Measurements from ENCODE around the gene RBM28.

- TF ChIP-seq CTCF (IDR thresholded peaks at IDR 0.05; ENCODE audit: poor library complexity, severe bottlenecking) (no peak), EZH2 (IDR thresholded peaks at IDR 0.05; ENCODE audit: borderline replicate concordance, insufficient read depth, low read length, poor library complexity, severe bottlenecking) (no peak), EP300 (conservative IDR thresholded peaks at IDR 0.05; ENCODE audit: poor library complexity, severe bottlenecking) (no peak), POLR2AphosphoS5 (IDR thresholded peaks at IDR 0.05) (no peak), RAD21 (conservative IDR thresholded peaks at IDR 0.05) (no peak), SMC3 (conservative IDR thresholded peaks at IDR 0.05; ENCODE audit: poor library complexity) (no peak), TAF1 (IDR thresholded peaks at IDR 0.05; ENCODE audit: low read depth) (no peak), MXI1 (conservative IDR thresholded peaks at IDR 0.05; ENCODE audit: poor library complexity, severe bottlenecking) (no peak)
- TF ChIP-seq, protein P1, sequence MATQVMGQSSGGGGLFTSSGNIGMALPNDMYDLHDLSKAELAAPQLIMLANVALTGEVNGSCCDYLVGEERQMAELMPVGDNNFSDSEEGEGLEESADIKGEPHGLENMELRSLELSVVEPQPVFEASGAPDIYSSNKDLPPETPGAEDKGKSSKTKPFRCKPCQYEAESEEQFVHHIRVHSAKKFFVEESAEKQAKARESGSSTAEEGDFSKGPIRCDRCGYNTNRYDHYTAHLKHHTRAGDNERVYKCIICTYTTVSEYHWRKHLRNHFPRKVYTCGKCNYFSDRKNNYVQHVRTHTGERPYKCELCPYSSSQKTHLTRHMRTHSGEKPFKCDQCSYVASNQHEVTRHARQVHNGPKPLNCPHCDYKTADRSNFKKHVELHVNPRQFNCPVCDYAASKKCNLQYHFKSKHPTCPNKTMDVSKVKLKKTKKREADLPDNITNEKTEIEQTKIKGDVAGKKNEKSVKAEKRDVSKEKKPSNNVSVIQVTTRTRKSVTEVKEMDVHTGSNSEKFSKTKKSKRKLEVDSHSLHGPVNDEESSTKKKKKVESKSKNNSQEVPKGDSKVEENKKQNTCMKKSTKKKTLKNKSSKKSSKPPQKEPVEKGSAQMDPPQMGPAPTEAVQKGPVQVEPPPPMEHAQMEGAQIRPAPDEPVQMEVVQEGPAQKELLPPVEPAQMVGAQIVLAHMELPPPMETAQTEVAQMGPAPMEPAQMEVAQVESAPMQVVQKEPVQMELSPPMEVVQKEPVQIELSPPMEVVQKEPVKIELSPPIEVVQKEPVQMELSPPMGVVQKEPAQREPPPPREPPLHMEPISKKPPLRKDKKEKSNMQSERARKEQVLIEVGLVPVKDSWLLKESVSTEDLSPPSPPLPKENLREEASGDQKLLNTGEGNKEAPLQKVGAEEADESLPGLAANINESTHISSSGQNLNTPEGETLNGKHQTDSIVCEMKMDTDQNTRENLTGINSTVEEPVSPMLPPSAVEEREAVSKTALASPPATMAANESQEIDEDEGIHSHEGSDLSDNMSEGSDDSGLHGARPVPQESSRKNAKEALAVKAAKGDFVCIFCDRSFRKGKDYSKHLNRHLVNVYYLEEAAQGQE (IDR thresholded peaks at IDR 0.05; ENCODE audit: borderline replicate concordance) = no peak
Measured at GRCh38 chr7:128350708-128351295, 7.1 kb upstream of the RBM28 start.

All from neural cell (in vitro differentiated cells).